ENCODE measurements around the gene ZNF98.

ZNF98 gene

DNA sequence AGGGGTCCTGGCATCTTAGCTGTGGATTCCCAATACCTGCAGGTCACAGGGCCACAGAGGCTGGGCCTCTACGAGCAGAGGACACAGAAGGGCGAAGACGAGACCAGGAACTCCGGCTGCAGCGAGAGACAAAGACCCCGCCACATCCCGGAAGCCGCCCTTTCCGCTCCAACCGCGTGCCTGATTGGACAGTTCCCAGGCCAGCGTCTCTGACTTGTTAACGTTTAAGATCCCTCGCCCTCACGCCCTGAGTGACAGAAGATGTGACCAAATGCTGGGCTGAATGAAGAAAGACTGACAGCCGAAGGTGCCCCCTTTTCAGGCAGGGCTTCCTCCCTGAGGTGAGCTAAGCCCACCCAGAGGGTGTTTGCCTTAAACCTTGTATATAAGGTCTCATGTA is at the start of gene ZNF98:
TSS of gene ZNF98 (minus strand) at position 136 of the 400 bp plus-strand sequence. CDS start at position 14, 122 bp downstream.
- TF ChIP-seq YY1 (IDR thresholded peaks at IDR 0.05; ENCODE audit: low read depth) (no peak), RAD21 (IDR thresholded peaks at IDR 0.05; ENCODE audit: low read depth) (no peak), TAF1 (IDR thresholded peaks at IDR 0.05; ENCODE audit: low read depth) (no peak), ZBTB7A (IDR thresholded peaks at IDR 0.05; ENCODE audit: low read depth) (no peak), NFIC (IDR thresholded peaks at IDR 0.05) (no peak), CEBPB (IDR thresholded peaks at IDR 0.05) (no peak), FOXM1 (IDR thresholded peaks at IDR 0.05; ENCODE audit: borderline replicate concordance, low read depth) (no peak), CREB1 (IDR thresholded peaks at IDR 0.05; ENCODE audit: low read depth) (no peak), EP300 (IDR thresholded peaks at IDR 0.05; ENCODE audit: borderline replicate concordance) (no peak), TCF12 (IDR thresholded peaks at IDR 0.05; ENCODE audit: low read depth) (no peak), EGR1 (IDR thresholded peaks at IDR 0.05) (no peak), TEAD4 (IDR thresholded peaks at IDR 0.05) (no peak)
- TF ChIP-seq, protein P1, sequence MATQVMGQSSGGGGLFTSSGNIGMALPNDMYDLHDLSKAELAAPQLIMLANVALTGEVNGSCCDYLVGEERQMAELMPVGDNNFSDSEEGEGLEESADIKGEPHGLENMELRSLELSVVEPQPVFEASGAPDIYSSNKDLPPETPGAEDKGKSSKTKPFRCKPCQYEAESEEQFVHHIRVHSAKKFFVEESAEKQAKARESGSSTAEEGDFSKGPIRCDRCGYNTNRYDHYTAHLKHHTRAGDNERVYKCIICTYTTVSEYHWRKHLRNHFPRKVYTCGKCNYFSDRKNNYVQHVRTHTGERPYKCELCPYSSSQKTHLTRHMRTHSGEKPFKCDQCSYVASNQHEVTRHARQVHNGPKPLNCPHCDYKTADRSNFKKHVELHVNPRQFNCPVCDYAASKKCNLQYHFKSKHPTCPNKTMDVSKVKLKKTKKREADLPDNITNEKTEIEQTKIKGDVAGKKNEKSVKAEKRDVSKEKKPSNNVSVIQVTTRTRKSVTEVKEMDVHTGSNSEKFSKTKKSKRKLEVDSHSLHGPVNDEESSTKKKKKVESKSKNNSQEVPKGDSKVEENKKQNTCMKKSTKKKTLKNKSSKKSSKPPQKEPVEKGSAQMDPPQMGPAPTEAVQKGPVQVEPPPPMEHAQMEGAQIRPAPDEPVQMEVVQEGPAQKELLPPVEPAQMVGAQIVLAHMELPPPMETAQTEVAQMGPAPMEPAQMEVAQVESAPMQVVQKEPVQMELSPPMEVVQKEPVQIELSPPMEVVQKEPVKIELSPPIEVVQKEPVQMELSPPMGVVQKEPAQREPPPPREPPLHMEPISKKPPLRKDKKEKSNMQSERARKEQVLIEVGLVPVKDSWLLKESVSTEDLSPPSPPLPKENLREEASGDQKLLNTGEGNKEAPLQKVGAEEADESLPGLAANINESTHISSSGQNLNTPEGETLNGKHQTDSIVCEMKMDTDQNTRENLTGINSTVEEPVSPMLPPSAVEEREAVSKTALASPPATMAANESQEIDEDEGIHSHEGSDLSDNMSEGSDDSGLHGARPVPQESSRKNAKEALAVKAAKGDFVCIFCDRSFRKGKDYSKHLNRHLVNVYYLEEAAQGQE (IDR thresholded peaks at IDR 0.05; ENCODE audit: low read depth): no peak
- TF ChIP-seq, protein P2, sequence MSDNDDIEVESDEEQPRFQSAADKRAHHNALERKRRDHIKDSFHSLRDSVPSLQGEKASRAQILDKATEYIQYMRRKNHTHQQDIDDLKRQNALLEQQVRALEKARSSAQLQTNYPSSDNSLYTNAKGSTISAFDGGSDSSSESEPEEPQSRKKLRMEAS (IDR thresholded peaks at IDR 0.05): no peak
- TF ChIP-seq, protein P3, sequence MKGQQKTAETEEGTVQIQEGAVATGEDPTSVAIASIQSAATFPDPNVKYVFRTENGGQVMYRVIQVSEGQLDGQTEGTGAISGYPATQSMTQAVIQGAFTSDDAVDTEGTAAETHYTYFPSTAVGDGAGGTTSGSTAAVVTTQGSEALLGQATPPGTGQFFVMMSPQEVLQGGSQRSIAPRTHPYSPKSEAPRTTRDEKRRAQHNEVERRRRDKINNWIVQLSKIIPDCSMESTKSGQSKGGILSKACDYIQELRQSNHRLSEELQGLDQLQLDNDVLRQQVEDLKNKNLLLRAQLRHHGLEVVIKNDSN (IDR thresholded peaks at IDR 0.05): no peak

DNA sequence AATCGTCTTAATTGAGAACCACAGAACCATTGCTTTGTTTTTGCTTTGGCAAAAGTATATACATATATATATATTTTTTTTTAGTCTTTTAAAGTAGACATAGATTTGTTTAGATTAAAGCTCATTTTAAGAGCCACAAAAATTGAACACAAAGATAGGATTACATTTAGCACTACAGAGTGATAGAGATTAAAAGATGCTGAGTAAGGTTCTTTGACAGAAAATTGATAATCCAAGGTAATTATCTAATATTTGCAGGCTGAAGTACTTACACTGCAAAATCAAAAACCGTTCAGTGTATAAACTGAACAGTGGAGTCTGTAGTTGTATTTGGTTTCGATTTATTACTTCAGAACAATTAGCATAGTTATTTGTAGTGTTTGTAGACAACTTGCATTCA is 24.5 kb upstream of the ZNF98 start:
- no peak for TF ChIP-seq TCF12 (IDR thresholded peaks at IDR 0.05; ENCODE audit: low read depth)
- TF ChIP-seq, protein P2 (IDR thresholded peaks at IDR 0.05): no peak
- TF ChIP-seq EP300 (IDR thresholded peaks at IDR 0.05; ENCODE audit: borderline replicate concordance): no peak
- no peak for TF ChIP-seq TEAD4 (IDR thresholded peaks at IDR 0.05)
- no peak for TF ChIP-seq RAD21 (IDR thresholded peaks at IDR 0.05; ENCODE audit: low read depth)
- no peak for TF ChIP-seq NFIC (IDR thresholded peaks at IDR 0.05)
- no peak for TF ChIP-seq YY1 (IDR thresholded peaks at IDR 0.05; ENCODE audit: low read depth)
- TF ChIP-seq, protein P3 (IDR thresholded peaks at IDR 0.05): no peak
- no peak for TF ChIP-seq CREB1 (IDR thresholded peaks at IDR 0.05; ENCODE audit: low read depth)
- TF ChIP-seq FOXM1 (IDR thresholded peaks at IDR 0.05; ENCODE audit: borderline replicate concordance, low read depth): no peak

DNA sequence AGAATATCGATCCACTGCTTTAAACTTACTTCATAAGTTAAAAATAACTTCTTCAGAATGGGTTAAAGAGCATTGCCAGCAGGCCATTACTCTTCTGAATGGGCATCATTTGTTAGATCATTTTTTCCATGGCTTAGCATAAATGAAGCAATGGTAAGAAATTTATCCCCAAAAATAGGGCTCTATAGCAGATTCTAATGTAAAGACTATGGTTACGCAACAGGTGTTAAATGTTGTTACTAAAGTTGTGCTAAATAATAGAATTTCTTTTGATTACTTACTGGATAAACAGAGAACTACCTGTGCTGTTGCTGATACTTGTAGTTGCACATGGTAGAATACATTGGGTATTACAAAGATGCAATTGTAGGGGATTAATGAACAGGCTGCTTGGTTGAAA is 15.9 kb upstream of the ZNF98 start:
- no peak for TF ChIP-seq RAD21 (IDR thresholded peaks at IDR 0.05; ENCODE audit: low read depth)
- no peak for TF ChIP-seq FOXM1 (IDR thresholded peaks at IDR 0.05; ENCODE audit: borderline replicate concordance, low read depth)
- no peak for TF ChIP-seq TEAD4 (IDR thresholded peaks at IDR 0.05)
- no peak for TF ChIP-seq TAF1 (IDR thresholded peaks at IDR 0.05; ENCODE audit: low read depth)

DNA sequence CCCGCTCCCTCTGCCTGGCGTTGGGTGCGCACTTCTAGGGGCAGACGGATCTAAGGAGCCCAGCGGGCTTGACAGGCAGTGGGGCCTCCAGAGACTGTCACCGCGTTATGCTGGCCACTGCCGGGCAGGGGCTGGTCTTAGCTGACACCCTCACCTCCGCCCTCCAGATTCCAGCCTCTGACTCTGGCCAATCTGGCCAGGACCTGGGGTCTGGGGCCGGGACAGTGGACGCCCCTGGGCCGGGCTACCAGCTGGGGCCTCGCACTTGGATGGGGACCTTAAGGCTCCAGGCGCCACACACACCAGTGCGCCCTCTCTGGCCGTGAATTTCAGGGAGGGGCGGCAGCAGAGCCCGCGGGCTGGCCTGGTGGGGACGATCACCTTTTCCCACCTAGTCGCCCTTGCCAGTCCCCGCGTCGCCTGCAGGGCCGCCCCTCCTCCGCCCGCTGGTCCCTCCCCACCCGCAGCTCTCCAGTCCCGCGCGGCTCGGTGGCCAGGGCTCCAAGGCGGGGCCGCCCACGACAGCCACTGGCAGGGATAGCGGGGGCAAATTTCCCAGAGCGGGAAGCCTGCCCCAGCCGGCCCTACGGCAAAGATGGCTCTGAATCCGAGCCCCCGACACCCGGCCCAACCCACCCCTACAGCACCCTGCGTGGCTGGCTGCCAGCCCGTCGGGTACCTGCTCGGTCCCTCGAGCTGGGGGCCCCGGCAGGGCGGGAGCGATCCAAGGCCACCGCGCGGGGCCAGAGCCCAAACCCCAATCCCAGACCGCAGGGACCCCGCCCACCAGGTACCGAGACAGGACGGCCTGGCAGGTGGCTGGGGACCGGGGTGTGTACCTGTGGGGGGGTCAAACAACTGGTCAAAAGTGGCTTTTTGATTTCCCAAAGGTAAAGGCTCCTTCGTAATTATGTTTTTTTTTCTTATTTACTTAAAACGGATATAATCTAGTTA is 6.1 kb upstream of the ZNF98 start:
- no peak for TF ChIP-seq RAD21 (IDR thresholded peaks at IDR 0.05; ENCODE audit: low read depth)

DNA sequence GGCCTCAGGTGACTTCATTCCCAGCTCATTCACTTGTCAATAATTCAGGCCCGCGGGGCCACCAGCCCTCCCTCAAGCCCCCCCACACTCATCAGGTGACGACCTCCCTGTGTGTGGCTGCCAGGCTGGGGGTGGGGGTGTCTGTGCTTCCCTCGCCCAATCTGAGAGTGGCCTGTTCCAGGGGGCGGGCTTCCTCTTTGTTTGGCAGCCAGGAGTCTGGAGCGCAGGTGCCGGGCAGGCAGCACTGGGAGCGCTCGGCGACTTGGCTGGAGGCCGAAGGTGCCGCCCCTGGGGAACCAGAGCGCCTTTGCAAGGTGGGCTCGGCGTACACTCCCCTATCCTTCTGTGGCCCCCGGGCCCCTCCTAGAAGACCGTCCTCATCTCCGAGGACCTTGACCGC is 5.4 kb upstream of the ZNF98 start:
- no peak for TF ChIP-seq YY1 (IDR thresholded peaks at IDR 0.05; ENCODE audit: low read depth)
- no peak for TF ChIP-seq TAF1 (IDR thresholded peaks at IDR 0.05; ENCODE audit: low read depth)
- TF ChIP-seq, protein P1 (IDR thresholded peaks at IDR 0.05; ENCODE audit: low read depth): no peak
- no peak for TF ChIP-seq ZBTB7A (IDR thresholded peaks at IDR 0.05; ENCODE audit: low read depth)
- TF ChIP-seq NFIC (IDR thresholded peaks at IDR 0.05): no peak
- TF ChIP-seq, protein P2 (IDR thresholded peaks at IDR 0.05): no peak
- no peak for TF ChIP-seq TEAD4 (IDR thresholded peaks at IDR 0.05)
- TF ChIP-seq, protein P3 (IDR thresholded peaks at IDR 0.05): no peak
- TF ChIP-seq CEBPB (IDR thresholded peaks at IDR 0.05): no peak
- TF ChIP-seq TCF12 (IDR thresholded peaks at IDR 0.05; ENCODE audit: low read depth): no peak
- TF ChIP-seq CREB1 (IDR thresholded peaks at IDR 0.05; ENCODE audit: low read depth): no peak
